Cardiac fibroblast (primary cell): ENCODE data around the gene NAT8L.

Experiments used
- DNase-seq, 2 donors: peaks; one replicate each; pipeline versions ENCODE4 v3.0.0 to v3.0.0-alpha.2; 2010; ENCODE audit warnings: low read depth in 2 of 2
- H3K4me3 ChIP-seq, 2 donors: replicated peaks in 1 of 2; 1 replicate in 1 of 2; 2 replicates in 1 of 2; pipeline ENCODE4 v1.5.1; 2011; ENCODE audit warnings: low read depth in 2 of 2, low read length in 2 of 2, mild to moderate bottlenecking in 2 of 2, moderate library complexity in 1 of 2
- TF ChIP-seq, protein P1 (sequence below): IDR thresholded peaks from one replicate; pipeline ENCODE4 v1.5.1; 2011; ENCODE audit warnings: low read depth, mild to moderate bottlenecking, low read length, inconsistent platforms

The NAT8L gene

DNA sequence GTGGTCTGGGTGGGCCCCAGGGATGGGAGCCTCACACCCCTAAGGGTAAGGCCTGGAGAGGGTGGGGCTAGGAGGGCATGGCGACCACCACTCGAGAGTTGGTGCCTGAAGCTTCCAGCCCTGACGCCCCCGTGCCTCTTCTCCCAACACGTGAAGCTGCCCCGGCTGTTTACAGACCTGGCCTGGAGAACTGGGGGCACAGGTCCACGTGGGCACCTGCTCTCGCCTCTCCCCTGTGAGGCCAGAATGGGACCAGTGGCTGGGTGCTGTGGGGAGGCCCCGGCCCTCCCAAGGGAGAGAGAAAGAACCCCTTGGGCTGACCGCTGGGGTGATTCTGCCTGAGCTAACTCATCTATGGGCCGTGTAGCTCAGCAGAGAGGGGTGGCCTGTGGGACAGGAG lies 15.5 kb downstream of the NAT8L start:
- H3K4me3 ChIP-seq = no peak overlapping the region
- no peak for DNase-seq
- TF ChIP-seq, protein P1, sequence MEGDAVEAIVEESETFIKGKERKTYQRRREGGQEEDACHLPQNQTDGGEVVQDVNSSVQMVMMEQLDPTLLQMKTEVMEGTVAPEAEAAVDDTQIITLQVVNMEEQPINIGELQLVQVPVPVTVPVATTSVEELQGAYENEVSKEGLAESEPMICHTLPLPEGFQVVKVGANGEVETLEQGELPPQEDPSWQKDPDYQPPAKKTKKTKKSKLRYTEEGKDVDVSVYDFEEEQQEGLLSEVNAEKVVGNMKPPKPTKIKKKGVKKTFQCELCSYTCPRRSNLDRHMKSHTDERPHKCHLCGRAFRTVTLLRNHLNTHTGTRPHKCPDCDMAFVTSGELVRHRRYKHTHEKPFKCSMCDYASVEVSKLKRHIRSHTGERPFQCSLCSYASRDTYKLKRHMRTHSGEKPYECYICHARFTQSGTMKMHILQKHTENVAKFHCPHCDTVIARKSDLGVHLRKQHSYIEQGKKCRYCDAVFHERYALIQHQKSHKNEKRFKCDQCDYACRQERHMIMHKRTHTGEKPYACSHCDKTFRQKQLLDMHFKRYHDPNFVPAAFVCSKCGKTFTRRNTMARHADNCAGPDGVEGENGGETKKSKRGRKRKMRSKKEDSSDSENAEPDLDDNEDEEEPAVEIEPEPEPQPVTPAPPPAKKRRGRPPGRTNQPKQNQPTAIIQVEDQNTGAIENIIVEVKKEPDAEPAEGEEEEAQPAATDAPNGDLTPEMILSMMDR = no peak

DNA sequence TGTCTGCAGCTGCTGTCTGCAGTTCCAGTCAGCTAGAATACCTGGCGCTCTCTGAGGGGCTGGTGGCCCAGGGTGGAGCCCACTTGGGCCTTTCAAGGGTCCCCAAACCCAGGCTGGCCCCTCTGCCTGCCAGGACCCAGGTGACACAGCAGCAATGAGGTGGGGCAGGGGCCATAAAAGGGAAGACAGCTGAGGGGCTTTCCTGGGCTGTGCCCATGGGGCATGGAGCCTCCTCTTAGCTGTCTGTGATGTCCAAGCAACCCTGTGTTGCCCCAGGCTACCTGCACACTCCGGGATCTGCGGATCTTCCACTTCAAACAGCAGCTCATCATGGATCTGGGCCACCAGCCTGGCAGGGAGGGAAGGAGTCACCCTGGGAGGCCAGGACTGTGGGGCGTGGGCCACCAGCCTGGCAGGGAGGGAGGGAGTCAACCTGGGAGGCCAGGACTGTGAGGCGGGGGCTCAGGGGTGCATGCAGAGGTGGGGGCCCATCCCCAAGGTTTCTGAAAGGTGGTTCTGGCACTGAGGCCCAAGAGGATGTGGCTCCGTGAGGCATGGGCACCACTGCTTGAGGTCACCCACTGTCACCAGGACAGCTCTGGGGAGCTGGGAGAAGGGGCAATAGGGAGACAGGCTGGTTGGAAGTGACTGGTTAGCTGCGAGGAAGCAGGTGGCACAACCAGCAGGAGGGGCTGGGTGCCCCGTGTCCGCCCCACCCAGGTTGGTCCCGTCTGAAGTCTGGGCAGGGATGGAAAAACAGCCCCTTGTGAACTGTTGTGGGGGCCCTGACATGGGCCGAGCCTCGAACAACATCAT lies 16.3 kb downstream of the NAT8L start:
- no peak overlapping the region for H3K4me3 ChIP-seq
- TF ChIP-seq, protein P1 = no peak
- no peak for DNase-seq

DNA sequence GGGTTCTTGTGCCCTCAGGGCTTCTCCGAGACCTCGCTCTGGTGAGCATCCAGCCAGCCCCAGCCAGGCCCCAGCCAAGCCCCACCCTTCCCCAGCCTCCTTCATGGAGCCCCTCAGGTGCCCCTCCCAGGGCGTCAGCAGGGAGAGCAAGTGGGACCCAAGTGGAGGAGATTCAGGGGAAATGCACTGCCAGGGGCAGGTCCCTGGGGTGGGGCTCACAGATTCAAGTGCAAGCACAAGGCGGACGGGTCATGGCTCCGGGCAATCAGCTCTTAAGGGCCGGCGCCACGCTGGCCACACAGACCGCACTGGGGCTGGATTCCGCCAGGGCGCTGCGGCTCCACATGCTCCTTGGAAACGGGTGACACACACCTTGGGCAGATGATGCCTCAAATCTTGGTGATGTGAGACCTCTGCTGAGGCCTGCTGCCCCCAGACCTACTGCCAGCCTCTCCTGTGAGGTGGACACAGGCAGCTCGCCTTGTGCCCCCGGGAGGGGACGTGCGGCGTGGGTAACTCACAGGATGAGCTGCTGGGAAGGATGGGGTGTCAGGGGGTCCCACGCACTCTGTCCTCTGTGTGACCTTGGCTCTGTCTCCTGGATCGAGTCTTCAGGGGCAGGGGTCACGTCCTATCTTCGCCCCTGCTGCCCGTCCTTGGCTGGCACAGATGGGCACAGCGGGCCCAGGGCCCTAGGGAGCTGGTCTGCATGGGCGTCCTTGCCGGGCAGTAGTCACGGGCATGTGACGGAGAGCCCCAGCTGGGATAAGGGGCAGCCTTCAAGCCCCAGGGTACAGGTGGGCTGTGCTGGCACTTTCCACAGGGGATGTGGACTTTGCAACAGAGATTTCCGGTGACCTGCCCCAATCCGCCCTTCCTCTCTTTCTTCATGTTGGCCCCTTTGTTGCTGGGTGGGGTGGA lies 17.1 kb downstream of the NAT8L start:
- no peak for DNase-seq
- H3K4me3 ChIP-seq = no peak overlapping the region
- TF ChIP-seq, protein P1 = no peak

DNA sequence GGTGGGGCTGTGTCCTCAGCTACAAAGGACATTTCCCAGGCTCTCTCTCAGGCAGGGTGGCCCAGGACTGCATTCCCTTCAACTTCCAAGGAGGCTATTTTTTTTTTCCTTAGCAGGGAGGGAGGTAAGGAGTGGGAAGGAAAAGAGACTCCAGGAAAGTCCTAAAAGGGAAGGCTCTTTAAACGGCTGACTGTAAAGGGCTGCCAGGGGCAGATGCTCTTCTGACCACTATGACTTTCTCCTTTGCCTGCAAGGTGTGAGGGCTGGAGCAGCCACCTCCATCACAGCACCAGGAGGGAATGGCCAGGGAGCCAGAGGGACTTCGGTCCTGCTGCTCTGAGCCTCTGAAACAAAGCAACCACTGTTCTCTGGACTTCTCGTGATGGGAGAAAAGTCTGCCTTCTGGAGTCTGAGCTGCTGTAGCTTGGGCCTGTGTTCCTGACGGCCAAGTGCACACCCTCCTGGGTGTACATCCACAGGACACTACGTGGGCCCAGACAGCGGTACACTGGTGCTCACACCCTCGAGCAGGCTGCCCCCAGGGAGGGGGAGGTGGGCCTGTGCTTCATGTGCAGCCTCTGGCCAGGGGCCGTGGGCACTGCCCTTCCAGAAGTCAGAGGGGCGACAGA lies 17.9 kb downstream of the NAT8L start:
- H3K4me3 ChIP-seq = no peak overlapping the region
- DNase-seq = no peak
- TF ChIP-seq, protein P1 = no peak

DNA sequence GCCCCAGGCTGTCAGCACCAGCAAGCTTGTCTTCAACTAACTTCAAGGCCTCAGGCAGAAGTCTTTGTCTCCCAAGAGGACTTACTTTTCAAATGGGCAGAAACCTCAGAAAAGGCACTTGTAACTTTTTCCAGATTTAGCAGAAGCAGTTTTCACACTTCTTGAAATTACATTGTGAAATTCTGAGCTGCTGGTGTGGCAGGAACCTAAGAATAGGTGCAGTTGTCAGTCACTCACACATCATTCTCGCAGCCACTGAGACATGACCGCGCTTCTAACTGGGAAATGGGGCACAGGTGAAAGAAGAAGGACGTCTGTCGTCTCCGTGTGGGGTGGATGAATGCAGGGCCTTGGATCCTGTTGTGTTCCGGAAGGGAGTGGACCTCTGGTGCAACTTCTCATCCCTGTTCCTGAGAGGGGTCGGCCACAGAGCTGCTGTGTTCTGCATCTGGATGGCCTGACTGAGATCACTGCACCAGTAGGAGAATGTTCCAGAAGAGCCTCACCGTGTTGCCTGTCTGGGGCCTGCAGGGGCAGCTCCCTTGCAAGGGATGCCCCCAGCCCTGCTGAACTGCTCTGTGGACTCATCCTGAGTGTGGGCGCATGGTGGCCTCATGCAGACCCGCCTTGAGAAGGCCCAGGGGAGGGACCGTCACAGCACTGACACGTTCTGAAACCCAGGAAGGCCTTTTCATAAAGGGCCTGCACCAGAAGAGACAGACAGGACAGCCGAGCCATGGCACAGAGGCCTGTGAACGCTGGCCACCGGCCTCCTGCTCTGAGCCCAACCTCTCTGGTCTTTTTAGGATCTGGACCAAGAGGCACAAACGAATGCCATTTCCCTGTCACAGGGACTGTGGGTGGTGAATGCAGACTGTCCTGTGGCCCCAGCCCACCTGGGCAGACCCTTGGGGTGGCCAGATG lies 18.7 kb downstream of the NAT8L start:
- TF ChIP-seq, protein P1 = no peak
- H3K4me3 ChIP-seq = no peak overlapping the region
- no peak for DNase-seq

DNA sequence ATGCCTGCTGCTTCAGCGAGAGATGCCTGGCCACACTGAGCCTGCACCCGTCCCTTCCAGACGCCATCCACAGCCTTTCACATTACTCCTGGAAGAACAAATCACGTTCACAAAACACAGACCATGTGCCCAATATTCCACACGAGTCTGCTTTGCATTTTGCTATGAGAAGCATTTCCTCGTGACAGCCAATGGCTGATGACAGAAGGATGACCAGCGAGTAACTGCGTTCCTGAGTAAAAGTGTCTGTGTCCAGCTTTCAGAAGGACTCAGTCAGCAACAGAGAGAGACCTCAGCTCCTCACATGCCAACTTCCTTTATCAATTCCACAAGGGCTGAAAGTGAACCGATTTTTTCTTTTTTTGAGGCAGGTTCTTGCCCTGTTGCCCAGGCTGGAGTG lies 19.5 kb downstream of the NAT8L start:
- TF ChIP-seq, protein P1 = no peak
- DNase-seq = no peak
- H3K4me3 ChIP-seq = no peak overlapping the region
